HL-60 (cell line): ENCODE measurements around the gene PCSK2.

Source experiments
- CTCF ChIP-seq: IDR thresholded peaks from one replicate; pipeline ENCODE4 v1.5.1; 2011; ENCODE audit warnings: low read length, control low read depth, inconsistent platforms; ENCODE audit not compliant: insufficient read depth
- TF ChIP-seq, protein P1 (sequence below): IDR thresholded peaks from 2 replicates; pipeline ENCODE4 v1.6.1; 2012; ENCODE audit warnings: low read depth; ENCODE audit not compliant: insufficient replicate concordance

DNA sequence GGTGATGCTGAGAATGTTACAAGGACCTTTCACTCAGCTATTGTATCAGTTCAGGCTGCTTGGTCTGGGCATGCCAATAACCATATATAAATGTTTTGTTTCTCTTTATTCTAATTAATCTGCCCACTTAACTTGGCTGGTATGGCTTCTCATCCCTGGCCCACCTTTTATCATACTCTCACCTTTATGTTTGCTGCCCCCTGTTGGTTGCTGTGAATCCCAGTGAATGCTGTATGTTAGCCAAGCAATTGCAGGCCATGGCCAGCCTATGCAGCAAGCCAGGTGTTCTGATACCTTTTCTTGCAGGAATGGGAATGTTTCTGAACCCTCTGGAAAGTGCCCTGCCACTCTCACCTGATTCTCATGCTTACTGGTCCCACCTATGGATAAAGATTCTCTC, 54.6 kb downstream of the PCSK2 start:
- TF ChIP-seq CTCF, result no peak
- TF ChIP-seq, protein P1, sequence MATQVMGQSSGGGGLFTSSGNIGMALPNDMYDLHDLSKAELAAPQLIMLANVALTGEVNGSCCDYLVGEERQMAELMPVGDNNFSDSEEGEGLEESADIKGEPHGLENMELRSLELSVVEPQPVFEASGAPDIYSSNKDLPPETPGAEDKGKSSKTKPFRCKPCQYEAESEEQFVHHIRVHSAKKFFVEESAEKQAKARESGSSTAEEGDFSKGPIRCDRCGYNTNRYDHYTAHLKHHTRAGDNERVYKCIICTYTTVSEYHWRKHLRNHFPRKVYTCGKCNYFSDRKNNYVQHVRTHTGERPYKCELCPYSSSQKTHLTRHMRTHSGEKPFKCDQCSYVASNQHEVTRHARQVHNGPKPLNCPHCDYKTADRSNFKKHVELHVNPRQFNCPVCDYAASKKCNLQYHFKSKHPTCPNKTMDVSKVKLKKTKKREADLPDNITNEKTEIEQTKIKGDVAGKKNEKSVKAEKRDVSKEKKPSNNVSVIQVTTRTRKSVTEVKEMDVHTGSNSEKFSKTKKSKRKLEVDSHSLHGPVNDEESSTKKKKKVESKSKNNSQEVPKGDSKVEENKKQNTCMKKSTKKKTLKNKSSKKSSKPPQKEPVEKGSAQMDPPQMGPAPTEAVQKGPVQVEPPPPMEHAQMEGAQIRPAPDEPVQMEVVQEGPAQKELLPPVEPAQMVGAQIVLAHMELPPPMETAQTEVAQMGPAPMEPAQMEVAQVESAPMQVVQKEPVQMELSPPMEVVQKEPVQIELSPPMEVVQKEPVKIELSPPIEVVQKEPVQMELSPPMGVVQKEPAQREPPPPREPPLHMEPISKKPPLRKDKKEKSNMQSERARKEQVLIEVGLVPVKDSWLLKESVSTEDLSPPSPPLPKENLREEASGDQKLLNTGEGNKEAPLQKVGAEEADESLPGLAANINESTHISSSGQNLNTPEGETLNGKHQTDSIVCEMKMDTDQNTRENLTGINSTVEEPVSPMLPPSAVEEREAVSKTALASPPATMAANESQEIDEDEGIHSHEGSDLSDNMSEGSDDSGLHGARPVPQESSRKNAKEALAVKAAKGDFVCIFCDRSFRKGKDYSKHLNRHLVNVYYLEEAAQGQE, result no peak
